HepG2 (cell line): Measurements from ENCODE around the gene ZBTB1. TPM values are rescaled to one million over a fixed set of nuclear protein-coding genes. Genes with fewer than 3 reads are reported as not detected.
A peak's percentile ranks its signal among the peaks of the same experiment; 100 is the strongest.

ENCODE experiments used
- AGO2 ChIP-seq: fragments of 200-400 bp; formaldehyde crosslinking; optimal IDR thresholded peaks from 2 replicates; pipeline ENCODE3; 2017; ENCODE audit warnings: mild to moderate bottlenecking, low read depth, low read length, moderate library complexity
- POGZ ChIP-seq: sonication (generic); formaldehyde crosslinking; IDR thresholded peaks from 2 replicates; pipeline ENCODE4 v1.4.0; 2020; ENCODE audit warnings: mild to moderate bottlenecking, missing genetic modification reagents
- SP4 ChIP-seq: sonication (generic); formaldehyde crosslinking; IDR thresholded peaks from 2 replicates; pipeline ENCODE4 v1.8.1; 2023; ENCODE audit warnings: mild to moderate bottlenecking, missing genetic modification reagents
- TBX2 ChIP-seq: sonication (generic); formaldehyde crosslinking; IDR thresholded peaks from 2 replicates; pipeline ENCODE4 v1.5.0; 2020; ENCODE audit warnings: missing genetic modification reagents, mild to moderate bottlenecking, borderline replicate concordance
- ZNF234 ChIP-seq: sonication (generic); formaldehyde crosslinking; conservative IDR thresholded peaks from 2 replicates; pipeline ENCODE4 v1.5.1; 2020; ENCODE audit warnings: mild to moderate bottlenecking, missing genetic modification reagents
- ZNF335 ChIP-seq: sonication (generic); formaldehyde crosslinking; IDR thresholded peaks from 2 replicates; pipeline ENCODE4 v1.4.0; 2020; ENCODE audit warnings: missing genetic modification reagents
- ZNF446 ChIP-seq: sonication (generic); formaldehyde crosslinking; IDR thresholded peaks from 2 replicates; pipeline ENCODE4 v1.5.0; 2020; ENCODE audit warnings: mild to moderate bottlenecking, missing genetic modification reagents
- ZNF563 ChIP-seq: sonication (generic); formaldehyde crosslinking; IDR thresholded peaks from 2 replicates; pipeline ENCODE4 v1.8.0; 2022; ENCODE audit warnings: mild to moderate bottlenecking, moderate library complexity, missing genetic modification reagents
- ZNF816 ChIP-seq: sonication (generic); formaldehyde crosslinking; IDR thresholded peaks from 2 replicates; pipeline ENCODE4 v1.8.0; 2022; ENCODE audit warnings: missing genetic modification reagents, mild to moderate bottlenecking, borderline replicate concordance
- ZSCAN20 ChIP-seq: sonication (generic); formaldehyde crosslinking; IDR thresholded peaks from 2 replicates; pipeline ENCODE4 v1.4.0; 2020; ENCODE audit warnings: missing genetic modification reagents, mild to moderate bottlenecking, borderline replicate concordance
- polyA plus RNA-seq, 8 experiments: library from polyadenylated mRNA; depleted of rRNA in 3 of 8; stranded (reverse) in 7 of 8; unstranded in 1 of 8; fragments of >200 nt; fragmentation: Illumina TruSeq in 4 of 8; extraction: Trizol in 4 of 8; gene quantifications; 2 replicates each; pipeline versions ENCODE4 v1.2.1 to v1.2.3, GENCODE V29; 2011 to 2016; ENCODE audit warnings: low read depth in 4 of 8, missing spikeins in 1 of 8, mixed read lengths in 1 of 8; ENCODE audit not compliant: insufficient read depth in 1 of 8
- total RNA-seq, 5 experiments: library from RNA; depleted of rRNA; stranded (reverse); fragments of >200 nt; fragmentation: Illumina TruSeq; extraction: Trizol; gene quantifications; 2 replicates each; pipeline ENCODE4 v1.2.3, GENCODE V29; 2016; ENCODE audit warnings: low read depth in 1 of 5
- TF ChIP-seq, protein P1 (sequence below): sonication (generic); formaldehyde crosslinking; IDR thresholded peaks from 2 replicates; pipeline ENCODE4 v1.4.0; 2020; ENCODE audit warnings: missing genetic modification reagents; ENCODE audit errors: not compliant biosample characterization
- TF ChIP-seq, protein P2 (sequence below): sonication (generic); formaldehyde crosslinking; conservative IDR thresholded peaks from 2 replicates; pipeline ENCODE4 v1.8.1; 2023; ENCODE audit warnings: missing genetic modification reagents
- TF ChIP-seq, protein P3 (sequence below): sonication (generic); formaldehyde crosslinking; IDR thresholded peaks from 2 replicates; pipeline ENCODE4 v1.5.1; 2020; ENCODE audit warnings: missing genetic modification reagents, mild to moderate bottlenecking, borderline replicate concordance
- TF ChIP-seq, protein P4 (sequence below): sonication (generic); formaldehyde crosslinking; IDR thresholded peaks from 2 replicates; pipeline ENCODE4 v1.8.1; 2023; ENCODE audit warnings: mild to moderate bottlenecking, moderate library complexity, missing genetic modification reagents

Gene ZBTB1
- total and polyA plus RNA-seq, 2 of the 13 experiments (the other 11 are each of a cell fraction or from before 2014, with no cell fraction given): 18.8 to 22.6 TPM

DNA sequence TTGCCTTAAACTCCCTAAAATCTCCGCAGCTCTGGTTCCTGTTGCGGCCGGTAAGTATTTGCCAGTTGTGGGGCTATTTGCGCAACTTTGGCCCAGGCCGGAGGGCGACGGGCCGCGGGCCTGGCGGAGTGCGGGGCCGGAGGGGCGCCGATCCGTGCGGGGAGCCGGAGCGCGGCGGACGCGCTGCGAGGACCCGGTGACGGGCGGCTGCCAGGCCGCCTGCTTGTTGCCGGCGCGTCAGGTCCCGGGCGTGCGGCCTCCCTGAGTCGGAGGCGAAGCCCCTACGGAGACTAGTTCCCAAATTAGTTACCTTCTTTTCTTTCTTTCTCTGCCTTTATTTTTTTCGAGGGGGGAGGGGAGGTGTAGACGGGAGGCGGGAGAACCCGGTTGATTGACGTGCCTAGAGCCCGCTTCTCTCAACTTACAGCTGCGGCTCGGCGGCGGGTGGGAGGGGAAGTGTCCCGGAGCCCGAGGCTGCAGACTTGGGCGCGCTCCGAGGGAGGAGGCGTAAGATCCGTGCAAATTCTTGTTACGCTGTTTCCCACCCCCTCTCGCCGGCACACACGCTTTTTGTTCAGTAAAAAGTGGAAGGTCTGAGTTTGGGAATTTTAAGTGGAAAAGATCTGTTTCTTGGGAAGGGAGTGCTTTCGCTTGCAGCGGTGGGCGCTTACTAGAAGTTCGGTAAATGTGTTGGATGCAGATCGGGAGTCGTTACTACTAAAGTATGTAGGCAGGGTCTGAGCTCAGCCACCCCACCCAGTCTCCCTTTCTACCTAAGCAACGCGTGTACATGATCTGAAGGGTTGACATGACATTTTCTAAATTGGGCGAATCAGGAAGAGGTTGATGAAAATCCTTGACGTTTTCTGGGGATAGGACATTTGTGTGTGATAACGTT, 576 bp downstream of the ZBTB1 start (continued):
- TF ChIP-seq, protein P1, sequence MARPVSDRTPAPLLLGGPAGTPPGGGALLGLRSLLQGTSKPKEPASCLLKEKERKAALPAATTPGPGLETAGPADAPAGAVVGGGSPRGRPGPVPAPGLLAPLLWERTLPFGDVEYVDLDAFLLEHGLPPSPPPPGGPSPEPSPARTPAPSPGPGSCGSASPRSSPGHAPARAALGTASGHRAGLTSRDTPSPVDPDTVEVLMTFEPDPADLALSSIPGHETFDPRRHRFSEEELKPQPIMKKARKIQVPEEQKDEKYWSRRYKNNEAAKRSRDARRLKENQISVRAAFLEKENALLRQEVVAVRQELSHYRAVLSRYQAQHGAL (CRISPR knock-in tag): no peak
- TF ChIP-seq, protein P2, sequence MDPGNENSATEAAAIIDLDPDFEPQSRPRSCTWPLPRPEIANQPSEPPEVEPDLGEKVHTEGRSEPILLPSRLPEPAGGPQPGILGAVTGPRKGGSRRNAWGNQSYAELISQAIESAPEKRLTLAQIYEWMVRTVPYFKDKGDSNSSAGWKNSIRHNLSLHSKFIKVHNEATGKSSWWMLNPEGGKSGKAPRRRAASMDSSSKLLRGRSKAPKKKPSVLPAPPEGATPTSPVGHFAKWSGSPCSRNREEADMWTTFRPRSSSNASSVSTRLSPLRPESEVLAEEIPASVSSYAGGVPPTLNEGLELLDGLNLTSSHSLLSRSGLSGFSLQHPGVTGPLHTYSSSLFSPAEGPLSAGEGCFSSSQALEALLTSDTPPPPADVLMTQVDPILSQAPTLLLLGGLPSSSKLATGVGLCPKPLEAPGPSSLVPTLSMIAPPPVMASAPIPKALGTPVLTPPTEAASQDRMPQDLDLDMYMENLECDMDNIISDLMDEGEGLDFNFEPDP: 0 out of 2 replicates have a peak, but pooled peaks have one; percentile 52
- TF ChIP-seq POGZ (CRISPR knock-in tag) (no peak), ZNF335 (CRISPR knock-in tag) (peak; percentile 92), ZNF234 (CRISPR knock-in tag) (no peak), AGO2 (peak; percentile 15), ZSCAN20 (no peak), TBX2 (peak; percentile 48; the same call in 1 of the 2 replicates), ZNF446 (0 out of 2 replicates have a peak, but pooled peaks have one; percentile 52), ZNF563 (CRISPR knock-in tag) (peak; percentile 81), SP4 (CRISPR knock-in tag) (peak; percentile 52), ZNF816 (CRISPR knock-in tag) (peak; percentile 47; the same call in 1 of the 2 replicates)
- TF ChIP-seq, protein P3, sequence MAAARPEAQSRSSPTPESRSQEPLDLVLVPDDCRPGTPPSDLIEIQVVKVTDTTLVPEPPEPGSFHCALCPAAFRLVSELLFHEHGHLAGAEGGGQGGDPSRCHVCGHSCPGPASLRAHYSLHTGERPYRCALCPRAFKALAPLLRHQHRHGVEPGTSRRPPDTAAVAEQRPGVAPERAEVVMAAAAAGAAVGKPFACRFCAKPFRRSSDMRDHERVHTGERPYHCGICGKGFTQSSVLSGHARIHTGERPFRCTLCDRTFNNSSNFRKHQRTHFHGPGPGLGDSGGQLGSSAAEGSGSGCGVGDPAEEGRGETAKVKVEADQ: 0 out of 2 replicates have a peak, but pooled peaks have one; percentile 27
- TF ChIP-seq, protein P4, sequence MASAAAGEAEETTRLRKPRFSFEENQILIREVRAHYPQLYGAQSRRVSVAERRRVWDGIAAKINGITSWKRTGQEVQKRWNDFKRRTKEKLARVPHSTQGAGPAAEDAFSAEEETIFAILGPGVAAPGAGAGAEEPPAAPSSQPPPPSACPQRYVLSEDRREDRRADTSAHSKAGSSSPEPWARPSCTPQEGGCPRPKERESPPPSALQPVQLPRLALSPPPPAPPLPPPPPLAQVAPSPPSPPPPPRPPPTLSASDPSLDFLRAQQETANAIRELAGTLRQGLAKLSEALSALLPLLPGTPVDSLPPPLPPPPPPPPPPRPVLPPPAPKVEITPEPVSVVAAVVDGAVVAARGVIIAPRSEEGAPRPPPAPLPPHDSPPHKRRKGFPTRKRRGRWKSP (CRISPR knock-in tag): peak; percentile 47; the same call in 1 of the 2 replicates
